Thyroid gland (tissue), 4 donors: ENCODE measurements around the gene NCAPD2. TPM values are rescaled to one million over a fixed set of nuclear protein-coding genes. Genes with fewer than 3 reads are reported as not detected.
A peak's percentile ranks its signal among the peaks of the same experiment; 100 is the strongest.

Source experiments
- DNase-seq, 2 donors: peaks; one replicate each; pipeline ENCODE4 v3.0.0-alpha.2; 2019
- H3K27ac ChIP-seq, 3 donors: fragments of 200-600 bp; sonication (generic); 1 replicate in 2 of 3; 2 replicates in 1 of 3; pipeline ENCODE4 v1.5.1; 2016 to 2019; ENCODE audit warnings: mild to moderate bottlenecking in 1 of 3, moderate library complexity in 1 of 3
- H3K27me3 ChIP-seq: fragments of 200-600 bp; sonication (generic); one replicate; pipeline ENCODE4 v1.5.1; 2019
- H3K36me3 ChIP-seq, 2 donors: fragments of 200-600 bp; sonication (generic); one replicate each; pipeline ENCODE4 v1.5.1; 2016 to 2019
- H3K4me1 ChIP-seq, 2 donors: fragments of 200-600 bp; sonication (generic); one replicate each; pipeline ENCODE4 v1.5.1; 2017 to 2019
- H3K4me3 ChIP-seq, 3 donors: fragments of 200-600 bp; sonication (generic); replicated peaks in 1 of 3; 1 replicate in 2 of 3; 2 replicates in 1 of 3; pipeline ENCODE4 v1.5.1; 2016; ENCODE audit warnings: mild to moderate bottlenecking in 1 of 3
- H3K9me3 ChIP-seq: fragments of 200-600 bp; sonication (generic); one replicate; pipeline ENCODE4 v1.5.1; 2017
- CTCF ChIP-seq, 6 experiments: fragments of 200-600 bp in 3 of 6; fragments of 450-650 bp in 3 of 6; sonication (generic) in 3 of 6; IDR thresholded peaks; one replicate each; pipeline ENCODE4 v1.5.1; 2016 to 2019; ENCODE audit warnings: antibody characterized with exemption in 6 of 6, mild to moderate bottlenecking in 2 of 6, inconsistent platforms in 1 of 6, moderate library complexity in 1 of 6
- POLR2A ChIP-seq, 2 donors: fragments of 450-650 bp; IDR thresholded peaks; one replicate each; pipeline ENCODE4 v1.6.1; 2017; ENCODE audit warnings: antibody characterized with exemption in 2 of 2, mild to moderate bottlenecking in 2 of 2, moderate library complexity in 1 of 2
- WGBS, 2 donors: methylation state at CpG; one replicate each; pipeline ENCODE4 v1.1.5; 2017; 5-methylcytosine and 5-hydroxymethylcytosine counted together
- intact Hi-C: fragments of 100-400 bp; cut with DNase I; formaldehyde crosslinking; loops from one replicate; pipeline ENCODE4 v1.15.1; 2023
- total RNA-seq, 4 donors: library from RNA; depleted of rRNA; stranded (reverse); fragments of >200 nt; gene quantifications; one replicate each; pipeline ENCODE4 v1.2.3, GENCODE V29; 2016

The NCAPD2 gene
- total RNA-seq, 4 donors from 2014 or later, result 22.4 to 31.8 (median 28.6) TPM

GRCh38 chr12:6548966-6549683 lies 55.2 kb downstream of the NCAPD2 start:
- 85 to 88% methylated on average over 15 of the region's 15 CpGs for WGBS, 2 donors
- peaks cover 20 to 33% of the 10 kb centered on the region in 2 donors for H3K4me1 ChIP-seq
- intact Hi-C loops, result no loop called here
- H3K9me3 ChIP-seq, result no peaks in the 10 kb centered on the region
- no peak for DNase-seq
- no peaks in the 10 kb centered on the region for H3K27me3 ChIP-seq
- TF ChIP-seq POLR2A (IDR thresholded peaks at IDR 0.05) (no peak), CTCF (IDR thresholded peaks at IDR 0.05) (no peak)
- peak overlapping the region in 1 of 3 donors; percentile 30 for H3K27ac ChIP-seq
- peaks cover 0 to 6% of the 10 kb centered on the region in 2 donors for H3K36me3 ChIP-seq
- no peak overlapping the region for H3K4me3 ChIP-seq

GRCh38 chr12:6549684-6550151 lies 55.8 kb downstream of the NCAPD2 start:
- Histone ChIP-seq H3K27ac (no peak overlapping the region), H3K4me3 (no peak overlapping the region), H3K27me3 (no peaks in the 10 kb centered on the region), H3K36me3 (peaks cover 0 to 6% of the 10 kb centered on the region in 2 donors), H3K9me3 (no peaks in the 10 kb centered on the region), H3K4me1 (peaks cover 24 to 37% of the 10 kb centered on the region in 2 donors)
- no peak for DNase-seq
- WGBS, 2 donors, result 93 to 97% methylated on average over 18 of the region's 18 CpGs
- intact Hi-C loops, result no loop called here
- TF ChIP-seq POLR2A (IDR thresholded peaks at IDR 0.05) (no peak), CTCF (IDR thresholded peaks at IDR 0.05) (no peak)

- TF ChIP-seq CTCF (IDR thresholded peaks at IDR 0.05), result no peak
- no peak for TF ChIP-seq POLR2A (IDR thresholded peaks at IDR 0.05)
- no peak overlapping the region for H3K4me3 ChIP-seq
- no peaks in the 10 kb centered on the region for H3K9me3 ChIP-seq
- peaks cover 0 to 6% of the 10 kb centered on the region in 2 donors for H3K36me3 ChIP-seq
- intact Hi-C loops, result no loop called here
- whole genome bisulfite sequencing, 2 donors, result 90 to 91% methylated on average over 21 to 24 of the region's 24 CpGs
- peaks cover 24 to 37% of the 10 kb centered on the region in 2 donors for H3K4me1 ChIP-seq
- DNase-seq, result no peak
- H3K27ac ChIP-seq, result peak overlapping the region in 1 of 3 donors; percentile 62
- H3K27me3 ChIP-seq, result no peaks in the 10 kb centered on the region
Observed at GRCh38 chr12:6550294-6551062, 56.6 kb downstream of the NCAPD2 start.

GRCh38 chr12:6551063-6551461 lies 57.2 kb downstream of the NCAPD2 start:
- Histone ChIP-seq H3K4me1 (peaks cover 24 to 37% of the 10 kb centered on the region in 2 donors), H3K36me3 (peaks cover 0 to 6% of the 10 kb centered on the region in 2 donors), H3K9me3 (no peaks in the 10 kb centered on the region), H3K27ac (peak overlapping the region; percentile 14 to 62 (median 24)), H3K4me3 (no peak overlapping the region), H3K27me3 (no peaks in the 10 kb centered on the region)
- TF ChIP-seq CTCF (IDR thresholded peaks at IDR 0.05) (no peak), POLR2A (IDR thresholded peaks at IDR 0.05) (no peak)
- intact Hi-C loops, result no loop called here
- DNase-seq, result no peak
- 72 to 80% methylated on average over 6 to 17 of the region's 18 CpGs for WGBS, 2 donors
